Stimulated activated CD8-positive, alpha-beta memory T cell treated with anti-CD3 and anti-CD28 coated beads, Interleukin-7, amount 100 ng/mL, for 48 hours (primary cell): ENCODE measurements around the gene CAMK2A.

ENCODE experiments used
- DNase-seq, 2 donors: peaks; one replicate each; pipeline ENCODE4 v3.0.0-alpha.2; 2020; ENCODE audit warnings: low read depth in 1 of 2; ENCODE audit errors: extremely low read depth in 1 of 2

CAMK2A gene

DNA sequence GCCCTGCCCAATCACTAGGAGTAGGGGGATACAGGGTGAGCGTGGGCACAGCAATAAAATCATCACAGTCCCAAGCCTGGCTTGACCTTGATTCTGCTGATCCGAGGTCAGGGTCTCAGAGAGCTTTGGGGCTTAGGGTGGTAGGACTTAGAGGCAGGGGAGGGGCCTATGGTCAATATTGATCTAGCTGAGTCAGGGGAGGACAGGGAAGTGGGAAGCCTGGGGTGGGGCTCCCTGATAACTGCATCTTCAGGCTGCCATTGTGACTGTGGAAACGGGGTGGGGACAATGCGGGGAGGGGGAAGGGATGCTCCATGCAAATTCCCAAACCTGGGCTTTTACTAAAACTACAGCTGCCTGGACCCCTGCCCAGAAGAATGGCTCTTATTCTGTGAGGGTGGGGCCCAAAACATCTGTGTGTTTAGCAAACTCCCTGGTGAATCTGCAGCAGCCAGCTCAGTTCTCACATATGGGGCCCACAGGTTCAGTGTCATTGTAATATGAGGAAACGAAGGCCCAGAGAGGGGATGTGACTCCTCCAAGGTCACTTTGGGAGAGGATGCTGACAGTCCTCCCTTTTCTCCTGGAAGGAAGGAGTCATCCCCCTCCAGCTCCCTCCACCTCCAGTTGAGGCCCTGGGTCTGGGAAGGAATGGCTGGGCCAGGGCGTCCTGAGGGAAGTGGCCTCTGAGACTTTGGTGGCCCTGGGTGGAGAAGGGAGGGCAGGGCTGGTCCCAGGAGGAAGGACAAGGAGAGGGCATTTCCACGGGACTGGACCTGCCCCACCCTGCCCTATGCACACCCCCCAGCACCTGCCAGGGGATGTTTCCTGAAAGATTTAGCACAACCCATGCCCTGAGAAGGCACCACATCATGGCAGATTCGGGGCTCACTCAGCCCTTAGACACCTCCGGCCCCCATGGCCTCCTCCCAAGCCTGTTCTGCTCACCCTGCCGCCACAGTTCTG is 73.3 kb downstream of the CAMK2A start:
- no peak for DNase-seq

GRCh38 chr5:150214289-150214688 is 75.3 kb downstream of the CAMK2A start:
- DNase-seq = no peak

DNA sequence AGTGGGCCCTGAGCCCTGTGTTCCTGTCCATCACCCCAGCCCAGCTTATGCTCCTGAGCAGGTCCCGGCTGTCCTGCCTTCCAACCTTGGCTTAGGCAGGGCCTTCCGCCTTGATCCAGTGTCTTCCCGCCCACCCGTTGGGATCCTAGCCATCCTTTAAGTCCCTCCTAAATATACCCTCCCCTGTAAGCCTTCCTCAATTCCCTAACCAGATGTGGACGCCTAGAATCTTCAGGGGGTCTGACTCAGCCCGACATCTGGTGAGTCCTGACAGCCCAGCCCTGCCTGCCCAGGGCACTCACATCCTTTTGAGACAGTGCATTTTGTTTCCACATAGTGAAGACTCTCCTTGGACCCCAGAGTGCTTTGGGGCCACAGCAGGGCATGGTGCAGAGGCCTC is 76.0 kb downstream of the CAMK2A start:
- DNase-seq = no peak

GRCh38 chr5:150211156-150212030 is 78.2 kb downstream of the CAMK2A start:
- DNase-seq = no peak

- no peak for DNase-seq
These were observed 78.9 kb downstream of the CAMK2A start for GRCh38 chr5:150210644-150211043.

- no peak for DNase-seq
These were observed 80.4 kb downstream of the CAMK2A start for GRCh38 chr5:150209099-150209635.

DNA sequence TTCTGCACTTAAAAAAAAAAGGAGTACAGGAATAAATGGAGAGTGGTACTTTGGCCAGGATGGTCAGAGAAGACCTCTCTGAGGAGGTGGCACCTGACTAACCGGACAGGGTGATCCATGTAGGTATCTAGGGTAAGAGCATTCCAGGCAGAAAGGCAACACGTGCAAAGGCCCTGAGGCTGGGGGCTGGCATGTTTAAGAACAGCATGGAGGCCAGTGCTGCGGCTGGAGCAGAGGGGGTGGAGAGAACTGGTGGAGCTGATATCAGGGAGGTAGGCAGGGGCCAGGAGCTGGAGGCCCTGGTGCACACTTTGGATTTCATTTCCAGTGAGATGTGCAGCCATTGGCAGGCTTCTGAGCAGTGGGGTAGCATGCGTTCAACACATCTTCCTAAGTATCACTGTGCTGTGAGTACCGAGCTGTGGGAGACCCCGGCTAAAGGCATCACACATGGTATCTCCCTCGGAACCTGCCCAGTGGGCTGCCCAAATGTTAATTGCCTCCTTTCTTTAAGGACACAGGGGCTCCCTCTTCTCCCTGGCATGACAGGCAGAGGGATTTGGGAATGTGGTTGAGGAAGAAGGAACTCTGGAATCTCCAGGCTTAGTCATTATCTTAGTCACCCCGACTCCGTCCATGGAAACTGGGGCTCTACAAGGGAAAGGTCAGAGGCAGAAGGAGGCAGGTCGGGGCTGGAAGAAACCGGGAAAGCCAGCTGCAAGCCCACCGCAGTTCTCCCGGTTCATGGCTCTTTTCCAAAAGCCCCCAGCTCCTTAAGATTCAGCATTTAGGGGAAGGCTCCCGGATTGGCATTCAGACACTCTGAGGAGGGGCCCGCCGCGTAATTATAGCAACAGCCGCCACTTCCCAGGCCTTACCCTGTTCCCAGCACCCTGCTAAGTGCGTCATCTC is 81.1 kb downstream of the CAMK2A start:
- no peak for DNase-seq

GRCh38 chr5:150206779-150207115 is 82.8 kb downstream of the CAMK2A start:
- no peak for DNase-seq

DNA sequence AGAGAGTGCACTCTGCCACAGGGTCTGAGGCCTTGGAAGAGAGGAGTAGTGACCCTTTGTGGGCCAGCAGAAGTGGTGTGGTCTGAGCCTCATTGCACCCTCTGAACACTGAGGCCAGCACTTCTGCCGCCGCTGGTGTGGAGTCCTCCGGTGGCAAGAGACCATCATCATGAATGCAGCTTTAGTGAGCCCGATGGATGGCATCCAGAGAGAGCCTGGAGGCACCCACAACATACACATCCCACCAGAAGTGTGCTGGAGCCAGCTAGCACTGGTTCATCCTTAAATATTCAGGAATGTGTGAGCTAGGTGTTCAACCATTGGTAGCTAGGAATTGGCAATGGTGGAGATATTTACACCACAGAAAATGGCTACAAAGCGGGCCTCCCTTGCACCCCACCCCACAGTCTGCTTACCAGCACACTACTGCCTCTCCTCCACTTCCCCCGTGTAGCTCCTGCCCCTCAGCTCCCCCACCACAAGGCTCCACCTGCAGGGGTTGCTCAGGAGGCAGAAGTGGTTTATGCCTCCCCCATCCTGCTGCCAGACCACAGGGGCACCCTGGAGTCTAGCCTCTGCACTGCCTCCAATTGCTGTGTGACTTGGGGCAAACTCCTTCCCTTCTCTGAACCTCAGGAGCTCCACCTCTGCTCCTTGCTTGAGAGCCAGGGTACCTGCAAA is 83.3 kb downstream of the CAMK2A start:
- no peak for DNase-seq

GRCh38 chr5:150204590-150204960 is 85.0 kb downstream of the CAMK2A start:
- no peak for DNase-seq

DNA sequence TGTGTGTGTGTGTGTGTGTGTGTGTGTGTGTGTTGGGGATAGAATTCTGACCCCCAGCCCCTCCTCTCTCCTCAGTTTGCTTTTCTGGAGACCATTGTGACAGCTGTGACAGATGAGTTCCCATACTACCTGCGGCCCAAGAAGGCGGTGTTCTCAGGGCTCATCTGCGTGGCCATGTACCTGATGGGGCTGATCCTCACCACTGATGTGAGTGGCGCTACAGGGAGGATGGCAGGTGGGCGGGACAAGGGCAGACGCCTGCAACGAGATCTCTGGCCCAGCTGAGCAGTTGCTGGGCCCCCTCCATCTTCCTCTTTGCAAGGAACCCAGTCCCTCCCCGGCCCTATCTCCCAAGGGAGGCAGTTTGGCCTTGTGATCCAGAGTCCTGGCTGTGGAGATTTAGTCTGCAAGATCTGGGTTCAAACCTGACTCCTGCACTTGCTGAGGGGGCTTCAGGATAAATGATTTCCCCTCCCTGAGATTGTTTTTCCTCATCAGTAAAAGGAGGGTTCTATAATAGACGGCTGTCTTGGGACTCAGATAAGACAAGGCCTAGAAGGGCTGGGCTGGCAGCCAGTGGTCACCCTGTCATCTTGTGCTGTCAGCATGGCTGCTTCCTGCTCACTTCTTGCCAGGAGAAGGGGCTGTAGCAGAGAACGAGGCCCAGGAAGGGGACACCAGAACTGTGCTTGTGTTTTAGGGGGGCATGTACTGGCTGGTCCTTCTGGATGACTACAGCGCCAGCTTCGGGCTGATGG is 85.6 kb downstream of the CAMK2A start:
- DNase-seq = no peak

- DNase-seq = no peak
These were observed 87.1 kb downstream of the CAMK2A start for GRCh38 chr5:150202501-150202900.

GRCh38 chr5:150197476-150197875 is 92.1 kb downstream of the CAMK2A start:
- no peak for DNase-seq

- DNase-seq = no peak
These were observed 92.6 kb downstream of the CAMK2A start for GRCh38 chr5:150196986-150197385.

- no peak for DNase-seq
These were observed 93.1 kb downstream of the CAMK2A start for GRCh38 chr5:150196514-150196913.

DNA sequence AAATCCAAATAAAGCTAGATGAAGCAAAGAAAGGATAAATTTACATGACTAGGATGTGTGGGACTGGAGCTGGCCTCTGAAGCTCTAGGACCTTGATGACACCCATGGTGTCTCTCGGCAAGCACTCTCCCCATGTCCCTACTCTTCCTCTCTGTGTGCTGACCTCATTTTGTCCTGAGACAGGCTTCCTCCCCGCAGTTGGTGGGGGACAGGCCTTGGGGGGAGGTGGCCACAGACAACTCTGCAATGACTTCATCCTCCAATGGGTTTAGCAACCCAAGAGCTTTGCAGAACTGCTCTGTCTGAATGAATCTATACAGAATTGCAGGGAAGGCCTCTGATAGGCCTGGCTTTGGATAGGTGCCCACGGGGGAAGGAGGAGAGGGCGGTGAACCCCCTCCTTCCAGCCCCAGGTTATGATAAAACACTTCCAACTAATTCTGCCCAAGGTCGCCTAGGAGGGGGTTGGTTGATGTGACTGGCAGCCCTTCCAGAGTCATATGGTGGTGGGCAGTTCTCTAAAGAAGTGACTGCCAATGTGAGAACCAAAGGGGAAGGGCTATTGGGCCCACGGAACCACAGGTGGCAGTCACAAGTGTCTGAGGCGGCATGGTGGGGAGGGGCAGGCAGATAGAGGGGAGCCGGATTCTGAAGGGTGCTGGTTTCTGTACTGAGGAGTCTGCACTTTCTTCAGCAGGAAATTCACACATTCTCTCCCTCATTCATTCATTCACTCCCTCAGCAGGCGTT is 93.7 kb downstream of the CAMK2A start:
- no peak for DNase-seq

DNA sequence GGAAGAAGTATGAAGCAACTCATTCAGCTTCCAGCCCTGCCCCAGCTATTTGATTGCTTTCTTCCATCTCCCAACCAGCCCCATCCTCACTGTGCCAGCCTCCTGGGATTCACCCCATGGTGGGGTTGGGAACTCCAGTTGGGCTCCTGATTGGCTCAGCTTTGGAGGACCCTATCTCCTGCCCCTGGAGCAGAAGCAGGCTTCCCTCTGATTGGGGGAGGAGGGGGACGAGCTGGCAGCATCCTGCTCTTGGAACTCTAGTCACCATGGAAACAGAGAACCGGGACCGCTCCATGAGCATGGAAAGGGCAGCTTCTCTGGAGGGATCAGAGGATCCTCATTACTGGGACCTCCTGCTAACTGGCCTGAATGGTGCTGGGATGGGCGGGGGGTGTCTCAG is 97.1 kb downstream of the CAMK2A start:
- no peak for DNase-seq

GRCh38 chr5:150190987-150191386 is 98.6 kb downstream of the CAMK2A start:
- DNase-seq = no peak
